Astrocyte (in vitro differentiated cells and primary cell): ENCODE results near the gene COQ8A. TPM values are rescaled to one million over a fixed set of nuclear protein-coding genes. Genes with fewer than 3 reads are reported as not detected.

Experiments used
- DNase-seq: peaks from one replicate; pipeline ENCODE4 v3.0.0-alpha.2; 2010; ENCODE audit warnings: low read depth
- FAIRE-seq: peaks from 2 replicates; lab custom pipeline; 2011; peaks lifted over from hg19 to GRCh38; lab: Jason Lieb, UNC
- H2AFZ ChIP-seq: 2 replicates; pipeline ENCODE4 v1.6.0; 2012; ENCODE audit warnings: low read depth, low read length, inconsistent platforms
- H3K27ac ChIP-seq: 2 replicates; pipeline ENCODE4 v1.5.1; 2011; ENCODE audit warnings: low read depth, low read length, inconsistent platforms
- H3K27me3 ChIP-seq: 2 replicates; pipeline ENCODE4 v1.6.0; 2011; ENCODE audit warnings: low read length, inconsistent platforms; ENCODE audit not compliant: insufficient read depth
- H3K36me3 ChIP-seq: 2 replicates; pipeline ENCODE4 v1.5.1; 2011; ENCODE audit warnings: low read length, inconsistent platforms; ENCODE audit not compliant: insufficient read depth
- H3K4me1 ChIP-seq: 2 replicates; pipeline ENCODE4 v1.5.1; 2011; ENCODE audit warnings: low read length, inconsistent platforms; ENCODE audit not compliant: insufficient read depth
- H3K4me2 ChIP-seq: 2 replicates; pipeline ENCODE4 v1.6.0; 2012; ENCODE audit warnings: low read length, inconsistent platforms
- H3K4me3 ChIP-seq: 2 replicates; pipeline ENCODE4 v1.5.1; 2011; ENCODE audit warnings: low read depth, mild to moderate bottlenecking, low read length, inconsistent platforms; ENCODE audit not compliant: insufficient read depth
- H3K79me2 ChIP-seq: 2 replicates; pipeline ENCODE4 v1.6.0; 2012; ENCODE audit warnings: mild to moderate bottlenecking, low read length, inconsistent platforms; ENCODE audit not compliant: insufficient read depth
- H3K9ac ChIP-seq: 2 replicates; pipeline ENCODE4 v1.6.0; 2012; ENCODE audit warnings: mild to moderate bottlenecking, low read length, inconsistent platforms
- H3K9me3 ChIP-seq: 2 replicates; pipeline ENCODE4 v1.5.1; 2012; ENCODE audit warnings: low read depth, mild to moderate bottlenecking, low read length, inconsistent platforms; ENCODE audit not compliant: insufficient read depth
- H4K20me1 ChIP-seq: 2 replicates; pipeline ENCODE4 v1.6.0; 2012; ENCODE audit warnings: low read length, inconsistent platforms; ENCODE audit not compliant: insufficient read depth
- H3K27ac Mint-ChIP-seq: one replicate; pipeline ENCODE4 v1.8.0; 2021; ENCODE audit warnings: mild to moderate bottlenecking, mixed read lengths; ENCODE audit not compliant: unreplicated experiment
- H3K27me3 Mint-ChIP-seq: one replicate; pipeline ENCODE4 v1.8.0; 2021; ENCODE audit warnings: low read depth, mixed read lengths; ENCODE audit not compliant: unreplicated experiment
- H3K36me3 Mint-ChIP-seq: one replicate; pipeline ENCODE4 v1.8.0; 2021; ENCODE audit warnings: low read depth, mixed read lengths; ENCODE audit not compliant: unreplicated experiment
- H3K4me1 Mint-ChIP-seq: one replicate; pipeline ENCODE4 v1.8.0; 2021; ENCODE audit warnings: low read depth, mixed read lengths; ENCODE audit not compliant: unreplicated experiment
- H3K4me3 Mint-ChIP-seq: one replicate; pipeline ENCODE4 v1.8.0; 2021; ENCODE audit warnings: mild to moderate bottlenecking, moderate library complexity, mixed read lengths; ENCODE audit not compliant: unreplicated experiment
- H3K9me3 Mint-ChIP-seq: one replicate; pipeline ENCODE4 v1.8.0; 2021; ENCODE audit warnings: mild to moderate bottlenecking, mixed read lengths; ENCODE audit not compliant: unreplicated experiment
- CTCF ChIP-seq: IDR thresholded peaks from 2 replicates; pipeline ENCODE4 v1.5.1; 2011; ENCODE audit warnings: low read depth, mild to moderate bottlenecking, inconsistent platforms, low read length, moderate library complexity; ENCODE audit not compliant: insufficient read depth
- EZH2 ChIP-seq: IDR thresholded peaks from 2 replicates; pipeline ENCODE4 v1.6.1; 2012; ENCODE audit warnings: mild to moderate bottlenecking, low read length, inconsistent platforms; ENCODE audit not compliant: insufficient read depth
- total RNA-seq: library from RNA; stranded (reverse); gene quantifications from 2 replicates; pipeline ENCODE4 v1.2.1, GENCODE V29; 2021

COQ8A gene
- total RNA-seq, 1 donor from 2014 or later: 8.2 TPM

- FAIRE-seq (no peak), DNase-seq (no peak)
- H3K9me3 ChIP-seq: no peaks in the 10 kb centered on the region
- peak overlapping the region; percentile 16 for H2AFZ ChIP-seq
- Mint-ChIP-seq H3K27ac (no peak overlapping the region), H3K4me1 (no peaks in the 10 kb centered on the region), H3K9me3 (peaks cover 3% of the 10 kb centered on the region), H3K27me3 (peaks cover 6% of the 10 kb centered on the region), H3K4me3 (no peak overlapping the region), H3K36me3 (peaks cover 2% of the 10 kb centered on the region)
- no peak overlapping the region for H3K4me3 ChIP-seq
- no peak overlapping the region for H3K9ac ChIP-seq
- peaks cover 8% of the 10 kb centered on the region for H3K4me1 ChIP-seq
- peaks cover 6% of the 10 kb centered on the region for H4K20me1 ChIP-seq
- peaks cover 2% of the 10 kb centered on the region for H3K27me3 ChIP-seq
- TF ChIP-seq CTCF: no peak
- TF ChIP-seq EZH2: no peak
- H3K4me2 ChIP-seq: no peak overlapping the region
- H3K27ac ChIP-seq: no peak overlapping the region
- no peaks in the 10 kb centered on the region for H3K79me2 ChIP-seq
- no peaks in the 10 kb centered on the region for H3K36me3 ChIP-seq
Measured at GRCh38 chr1:226945106-226945857, 5.2 kb downstream of the COQ8A start.

GRCh38 chr1:226945858-226946245 lies 5.8 kb downstream of the COQ8A start:
- Histone ChIP-seq H3K4me1 (peaks cover 2% of the 10 kb centered on the region), H3K9me3 (no peaks in the 10 kb centered on the region), H3K4me3 (no peak overlapping the region), H4K20me1 (peaks cover 6% of the 10 kb centered on the region), H2AFZ (no peak overlapping the region), H3K27ac (no peak overlapping the region), H3K4me2 (no peak overlapping the region), H3K36me3 (no peaks in the 10 kb centered on the region), H3K79me2 (no peaks in the 10 kb centered on the region), H3K9ac (no peak overlapping the region), H3K27me3 (peaks cover 2% of the 10 kb centered on the region)
- no peak for FAIRE-seq
- H3K4me1 Mint-ChIP-seq: no peaks in the 10 kb centered on the region
- no peak for DNase-seq
- no peak overlapping the region for H3K4me3 Mint-ChIP-seq
- H3K27me3 Mint-ChIP-seq: peaks cover 6% of the 10 kb centered on the region
- no peak overlapping the region for H3K27ac Mint-ChIP-seq
- peaks cover 3% of the 10 kb centered on the region for H3K9me3 Mint-ChIP-seq
- TF ChIP-seq CTCF (no peak), EZH2 (no peak)
- peaks cover 2% of the 10 kb centered on the region for H3K36me3 Mint-ChIP-seq

- FAIRE-seq (no peak), DNase-seq (no peak)
Measured at GRCh38 chr1:226946285-226946684, 6.2 kb downstream of the COQ8A start.

More at GRCh38 chr1:226946285-226946684, 6.2 kb downstream of the COQ8A start:
- Mint-ChIP-seq H3K4me1 (no peaks in the 10 kb centered on the region), H3K9me3 (peaks cover 3% of the 10 kb centered on the region), H3K27ac (no peak overlapping the region), H3K4me3 (no peak overlapping the region), H3K27me3 (peaks cover 4% of the 10 kb centered on the region), H3K36me3 (peaks cover 2% of the 10 kb centered on the region)
- H2AFZ ChIP-seq: no peak overlapping the region
- no peaks in the 10 kb centered on the region for H3K4me1 ChIP-seq
- no peak overlapping the region for H3K4me2 ChIP-seq
- H3K4me3 ChIP-seq: no peak overlapping the region
- H3K27me3 ChIP-seq: peaks cover 2% of the 10 kb centered on the region
- H3K36me3 ChIP-seq: no peaks in the 10 kb centered on the region
- H4K20me1 ChIP-seq: peaks cover 6% of the 10 kb centered on the region
- H3K27ac ChIP-seq: no peak overlapping the region
- TF ChIP-seq CTCF (no peak), EZH2 (no peak)
- no peaks in the 10 kb centered on the region for H3K79me2 ChIP-seq
- no peak overlapping the region for H3K9ac ChIP-seq
- H3K9me3 ChIP-seq: no peaks in the 10 kb centered on the region
